ENCODE measurements around the gene WDR77.
A peak's percentile ranks its signal among the peaks of the same experiment; 100 is the strongest.

Gene WDR77

GRCh38 chr1:111448918-111449702, at the start of gene WDR77, which contains the start of gene ATP5PB:
Gene WDR77 (minus strand): TSS chr1:111449256. CDS start chr1:111449169, 87 bp downstream.
Gene ATP5PB (plus strand): TSS chr1:111449464. CDS start chr1:111449542, 78 bp downstream.
- DNase-seq (ENCODE audit: low read depth): peak; percentile 98

- no peak for DNase-seq (ENCODE audit: low read depth)
These were observed 48.5 kb upstream of the WDR77 start for GRCh38 chr1:111497592-111497991.

GRCh38 chr1:111496398-111496797, 47.3 kb upstream of the WDR77 start:
- no peak for DNase-seq (ENCODE audit: low read depth)

GRCh38 chr1:111491070-111491469, 42.0 kb upstream of the WDR77 start:
- DNase-seq (ENCODE audit: low read depth): no peak

GRCh38 chr1:111490220-111490619, 41.2 kb upstream of the WDR77 start:
- DNase-seq (ENCODE audit: low read depth): no peak

- DNase-seq (ENCODE audit: low read depth): peak; percentile 47
These were observed 40.5 kb upstream of the WDR77 start for GRCh38 chr1:111489604-111490003.

- DNase-seq (ENCODE audit: low read depth): no peak
These were observed 39.6 kb upstream of the WDR77 start for GRCh38 chr1:111488669-111489068.

GRCh38 chr1:111487133-111487532, 38.1 kb upstream of the WDR77 start:
- DNase-seq (ENCODE audit: low read depth): no peak

- DNase-seq (ENCODE audit: low read depth): no peak
These were observed 37.4 kb upstream of the WDR77 start for GRCh38 chr1:111486431-111486830.

- no peak for DNase-seq (ENCODE audit: low read depth)
These were observed 35.5 kb upstream of the WDR77 start for GRCh38 chr1:111484391-111485026.

GRCh38 chr1:111483876-111484275, 34.8 kb upstream of the WDR77 start:
- no peak for DNase-seq (ENCODE audit: low read depth)

- DNase-seq (ENCODE audit: low read depth): no peak
These were observed 34.1 kb upstream of the WDR77 start for GRCh38 chr1:111483166-111483565.

- DNase-seq (ENCODE audit: low read depth): peak; percentile 68
These were observed 32.5 kb upstream of the WDR77 start for GRCh38 chr1:111481387-111482221.

GRCh38 chr1:111480674-111481073, 31.6 kb upstream of the WDR77 start:
- no peak for DNase-seq (ENCODE audit: low read depth)

- DNase-seq (ENCODE audit: low read depth): no peak
These were observed 27.8 kb upstream of the WDR77 start for GRCh38 chr1:111476761-111477309.

GRCh38 chr1:111476214-111476613, 27.2 kb upstream of the WDR77 start:
- DNase-seq (ENCODE audit: low read depth): no peak

- DNase-seq (ENCODE audit: low read depth): no peak
These were observed 26.6 kb upstream of the WDR77 start for GRCh38 chr1:111475701-111476100.

GRCh38 chr1:111474521-111474920, 25.5 kb upstream of the WDR77 start:
- no peak for DNase-seq (ENCODE audit: low read depth)

- no peak for DNase-seq (ENCODE audit: low read depth)
These were observed 25.1 kb upstream of the WDR77 start for GRCh38 chr1:111474106-111474505.

- no peak for DNase-seq (ENCODE audit: low read depth)
These were observed 22.5 kb upstream of the WDR77 start for GRCh38 chr1:111471538-111471937.

GRCh38 chr1:111471012-111471411, 22.0 kb upstream of the WDR77 start:
- DNase-seq (ENCODE audit: low read depth): no peak

- DNase-seq (ENCODE audit: low read depth): no peak
These were observed 21.5 kb upstream of the WDR77 start for GRCh38 chr1:111470596-111470995.
